Measurements from ENCODE around the gene ERICH2.

ERICH2 gene

DNA sequence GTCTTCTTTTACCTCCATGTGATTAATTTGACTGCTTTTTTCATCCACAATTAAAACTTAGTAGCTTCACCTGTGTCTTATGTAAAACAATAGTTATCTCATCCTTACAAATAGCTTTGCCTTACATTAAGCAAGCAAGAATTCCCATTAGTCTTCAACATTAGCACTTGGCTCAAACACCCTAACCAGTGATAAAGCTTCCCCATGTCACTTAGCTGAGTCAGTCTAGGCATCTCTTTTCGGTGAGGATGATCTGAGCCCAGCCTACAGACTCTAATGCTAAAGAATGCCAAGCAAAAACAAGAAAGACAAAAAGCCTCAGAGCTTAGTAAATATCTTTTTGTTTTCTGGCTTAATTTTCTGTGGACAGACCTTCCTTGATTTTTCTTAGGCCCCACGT lies 72.6 kb downstream of the ERICH2 start:
- DNase-seq (ENCODE audit: low spot score), result peak; percentile 10

- DNase-seq (ENCODE audit: low spot score), result peak; percentile 62
These were observed 73.5 kb downstream of the ERICH2 start for GRCh38 chr2:170843656-170844055.

GRCh38 chr2:170845343-170845742 lies 75.2 kb downstream of the ERICH2 start:
- no peak for DNase-seq (ENCODE audit: low spot score)

DNA sequence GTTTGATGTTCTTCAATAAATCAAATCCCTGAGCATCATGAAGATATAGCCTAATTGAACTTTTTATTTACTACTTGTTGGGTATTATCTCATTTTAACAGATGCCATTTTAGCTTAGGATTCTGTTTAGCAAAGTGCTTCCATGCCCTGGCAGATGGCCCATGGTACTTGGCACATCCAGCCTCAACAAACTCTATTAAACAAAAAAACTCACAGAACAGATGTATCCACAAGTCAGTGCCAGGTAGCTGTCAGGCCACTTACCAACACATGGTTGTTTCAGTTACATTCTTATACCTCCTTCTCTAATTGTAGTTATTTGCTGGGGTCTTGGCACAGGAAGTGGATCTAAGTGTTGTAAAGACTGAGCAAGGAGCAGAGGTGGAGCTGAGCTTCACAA lies 76.1 kb downstream of the ERICH2 start:
- no peak for DNase-seq (ENCODE audit: low spot score)

GRCh38 chr2:170847716-170848115 lies 77.5 kb downstream of the ERICH2 start:
- DNase-seq (ENCODE audit: low spot score), result no peak

Measured in RKO (cell line).